ENCODE data around the gene MARCHF3. TPM values are rescaled to one million over a fixed set of nuclear protein-coding genes. Genes with fewer than 3 reads are reported as not detected.
A peak's percentile ranks its signal among the peaks of the same experiment; 100 is the strongest.

Gene MARCHF3
- total and polyA plus RNA-seq, 2 donors (not counting 3 experiments of a cell fraction or from before 2014, with no cell fraction given) = 31.9 to 35.0 TPM

GRCh38 chr5:126866851-126867636 lies 163.3 kb downstream of the MARCHF3 start:
- ChIA-PET POLR2A (no interaction called here), CTCF (interaction anchor here (1.9 kb wide), 1 partner anchor 162 kb away, joined by 8 read pairs; no protein-coding TSS in a partner anchor)
- BruUV-seq (replicated peaks) = no TSS peak
- no peaks in the 10 kb centered on the region for H3K36me3 ChIP-seq (ENCODE audit: control insufficient read depth in 2 of 2, extremely low read depth in 1 of 2, insufficient read depth in 2 of 2, low read length in 2 of 2)
- no peaks in the 10 kb centered on the region for H3K27me3 ChIP-seq (ENCODE audit: control insufficient read depth in 2 of 2, insufficient read depth in 2 of 2, low read length in 2 of 2)
- dilution Hi-C loops (cut with MboI; ENCODE audit: extremely low pct_ligation_motif_present, low sequenced_read_pairs) = no loop called here
- no peak overlapping the region for H3K27ac ChIP-seq (ENCODE audit: insufficient read depth, low read depth, low read length)
- no peaks in the 10 kb centered on the region for H3K9me1 ChIP-seq (replicated peaks; ENCODE audit: control insufficient read depth, extremely low read depth, insufficient read depth, low read length)
- no peaks in the 10 kb centered on the region for H4K20me1 ChIP-seq (replicated peaks; ENCODE audit: control insufficient read depth, extremely low read depth, insufficient read depth, low read length)
- FAIRE-seq = no peak
- no peak overlapping the region for H3K4me2 ChIP-seq (ENCODE audit: insufficient read depth, low read length)
- intact Hi-C loops (cut with micrococcal nuclease) = loop anchor here (5.0 kb wide), 1 partner anchor 175 kb away; no protein-coding TSS in a partner anchor
- no peak overlapping the region for H3K9ac ChIP-seq (replicated peaks; ENCODE audit: extremely low read depth, insufficient read depth, low read length)
- peaks cover 14% of the 10 kb centered on the region for H3K4me1 ChIP-seq (ENCODE audit: control insufficient read depth, extremely low read depth, insufficient read depth, low read length)
- no peaks in the 10 kb centered on the region for H3K79me2 ChIP-seq (ENCODE audit: control insufficient read depth, insufficient read depth, low read length)
- H3K9me3 ChIP-seq (replicated peaks; ENCODE audit: control insufficient read depth, insufficient read depth, low read length) = no peaks in the 10 kb centered on the region
- H2AFZ ChIP-seq (ENCODE audit: low read depth, low read length) = no peak overlapping the region
- no peak overlapping the region for H3K4me3 ChIP-seq (replicated peaks in 1 of 3; ENCODE audit: insufficient read depth in 1 of 3, low read depth in 1 of 3, low read length in 3 of 3)
- TF ChIP-seq POLR2A (IDR thresholded peaks at IDR 0.05; ENCODE audit: low read depth, low read length) (no peak), POLR2AphosphoS5 (IDR thresholded peaks at IDR 0.05; ENCODE audit: insufficient read depth, low read depth, low read length) (no peak), MYC (IDR thresholded peaks at IDR 0.05; ENCODE audit: low read depth, low read length) (no peak), JUN (IDR thresholded peaks at IDR 0.05; ENCODE audit: borderline replicate concordance, insufficient read depth, insufficient read length, low read depth) (no peak), EZH2 (IDR thresholded peaks at IDR 0.05; ENCODE audit: borderline replicate concordance, low read depth, low read length, severe bottlenecking) (no peak), CTCF (IDR thresholded peaks at IDR 0.05; ENCODE audit: extremely low read depth in 1 of 2, insufficient read depth in 1 of 2, low read depth in 1 of 2, low read length in 2 of 2) (no peak)
- DNase-seq (ENCODE audit: low read depth, low spot score) = peak; percentile 18

Data from endothelial cell of umbilical vein (primary cell).